ENCODE measurements around the gene CCDC27. TPM values are rescaled to one million over a fixed set of nuclear protein-coding genes. Genes with fewer than 3 reads are reported as not detected.

CCDC27 gene
- not detected for total RNA-seq
- long read RNA-seq: 0 reads

- no peak for ATAC-seq
- DNase-seq: no peak
- H3K4me3 ChIP-seq: no peak within 1 kb of the TSS
- intact Hi-C loops (cut with DNase I): no loop called here
- H3K9me3 ChIP-seq: no peaks in the 10 kb centered on the region
- H3K27me3 ChIP-seq (ENCODE audit: low read depth): peaks cover 23% of the 10 kb centered on the region
- peaks cover 7% of the 10 kb centered on the region for H3K4me1 ChIP-seq
- H3K36me3 ChIP-seq: no peaks in the 10 kb centered on the region
- TF ChIP-seq, protein P1, sequence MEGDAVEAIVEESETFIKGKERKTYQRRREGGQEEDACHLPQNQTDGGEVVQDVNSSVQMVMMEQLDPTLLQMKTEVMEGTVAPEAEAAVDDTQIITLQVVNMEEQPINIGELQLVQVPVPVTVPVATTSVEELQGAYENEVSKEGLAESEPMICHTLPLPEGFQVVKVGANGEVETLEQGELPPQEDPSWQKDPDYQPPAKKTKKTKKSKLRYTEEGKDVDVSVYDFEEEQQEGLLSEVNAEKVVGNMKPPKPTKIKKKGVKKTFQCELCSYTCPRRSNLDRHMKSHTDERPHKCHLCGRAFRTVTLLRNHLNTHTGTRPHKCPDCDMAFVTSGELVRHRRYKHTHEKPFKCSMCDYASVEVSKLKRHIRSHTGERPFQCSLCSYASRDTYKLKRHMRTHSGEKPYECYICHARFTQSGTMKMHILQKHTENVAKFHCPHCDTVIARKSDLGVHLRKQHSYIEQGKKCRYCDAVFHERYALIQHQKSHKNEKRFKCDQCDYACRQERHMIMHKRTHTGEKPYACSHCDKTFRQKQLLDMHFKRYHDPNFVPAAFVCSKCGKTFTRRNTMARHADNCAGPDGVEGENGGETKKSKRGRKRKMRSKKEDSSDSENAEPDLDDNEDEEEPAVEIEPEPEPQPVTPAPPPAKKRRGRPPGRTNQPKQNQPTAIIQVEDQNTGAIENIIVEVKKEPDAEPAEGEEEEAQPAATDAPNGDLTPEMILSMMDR (IDR thresholded peaks at IDR 0.05): no peak
- no peak within 1 kb of the TSS for H3K27ac ChIP-seq
Observed at GRCh38 chr1:3752400-3752945, at the start of gene CCDC27. Gene CCDC27, plus strand, starts transcription at chr1:3752450. Its CDS starts 32 bp downstream, at chr1:3752482.

DNA sequence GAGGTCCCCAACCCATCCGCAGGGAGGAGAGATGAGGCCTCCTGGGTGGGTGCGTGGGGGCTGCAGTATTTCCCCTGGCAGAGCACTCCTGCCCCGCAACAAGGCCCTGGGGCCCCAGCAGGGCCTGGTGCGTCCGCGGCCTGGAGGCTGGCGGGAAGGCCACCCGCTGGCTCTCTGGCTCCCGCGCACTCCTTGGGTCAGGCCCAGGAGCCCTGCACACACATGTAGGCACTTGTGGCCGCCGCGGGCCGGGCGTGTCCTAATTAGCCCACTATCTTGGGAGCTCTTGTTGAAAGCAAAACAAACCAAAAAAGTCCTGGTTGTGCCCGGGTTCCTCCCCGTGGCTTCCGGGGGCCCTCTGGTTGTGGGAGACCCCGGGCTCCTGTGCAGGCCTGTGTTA is 49.7 kb upstream of the CCDC27 start:
- H3K27ac ChIP-seq: no peak overlapping the region
- peaks cover 40% of the 10 kb centered on the region for H3K27me3 ChIP-seq (ENCODE audit: low read depth)
- intact Hi-C loops (cut with DNase I): no loop called here
- DNase-seq (no peak), ATAC-seq (no peak)
- no peak overlapping the region for H3K4me3 ChIP-seq
- TF ChIP-seq, protein P1 (IDR thresholded peaks at IDR 0.05): no peak
- no peaks in the 10 kb centered on the region for H3K36me3 ChIP-seq
- H3K4me1 ChIP-seq: no peaks in the 10 kb centered on the region
- H3K9me3 ChIP-seq: no peaks in the 10 kb centered on the region

- H3K36me3 ChIP-seq: no peaks in the 10 kb centered on the region
- H3K9me3 ChIP-seq: no peaks in the 10 kb centered on the region
- H3K27me3 ChIP-seq (ENCODE audit: low read depth): peaks cover 40% of the 10 kb centered on the region
- no peaks in the 10 kb centered on the region for H3K4me1 ChIP-seq
- H3K27ac ChIP-seq: no peak overlapping the region
- H3K4me3 ChIP-seq: no peak overlapping the region
- TF ChIP-seq, protein P1 (IDR thresholded peaks at IDR 0.05): no peak
- DNase-seq (no peak), ATAC-seq (no peak)
- intact Hi-C loops (cut with DNase I): no loop called here
Observed at GRCh38 chr1:3702990-3703728, 49.1 kb upstream of the CCDC27 start.

- H3K36me3 ChIP-seq: no peaks in the 10 kb centered on the region
- H3K27me3 ChIP-seq (ENCODE audit: low read depth): peaks cover 40% of the 10 kb centered on the region
- TF ChIP-seq, protein P1 (IDR thresholded peaks at IDR 0.05): no peak
- ATAC-seq (no peak), DNase-seq (no peak)
- H3K4me3 ChIP-seq: no peak overlapping the region
- no peaks in the 10 kb centered on the region for H3K9me3 ChIP-seq
- intact Hi-C loops (cut with DNase I): no loop called here
- H3K4me1 ChIP-seq: no peaks in the 10 kb centered on the region
- H3K27ac ChIP-seq: no peak overlapping the region
Observed at GRCh38 chr1:3703786-3704371, 48.4 kb upstream of the CCDC27 start.

GRCh38 chr1:3705341-3705950 is 46.8 kb upstream of the CCDC27 start:
- peaks cover 42% of the 10 kb centered on the region for H3K27me3 ChIP-seq (ENCODE audit: low read depth)
- ATAC-seq: no peak
- no peaks in the 10 kb centered on the region for H3K4me1 ChIP-seq
- DNase-seq: no peak
- TF ChIP-seq, protein P1 (IDR thresholded peaks at IDR 0.05): no peak
- no peaks in the 10 kb centered on the region for H3K9me3 ChIP-seq
- H3K36me3 ChIP-seq: no peaks in the 10 kb centered on the region
- H3K27ac ChIP-seq: no peak overlapping the region
- no peak overlapping the region for H3K4me3 ChIP-seq
- intact Hi-C loops (cut with DNase I): no loop called here
